HG03558 (cell line): Measurements from ENCODE around the gene SIK2.
"Not testable (repeated sequence)": the region's sequence is repeated elsewhere in the genome, so short reads cannot be mapped to it uniquely, and the experiment has no call there.

ENCODE experiments used
- ATAC-seq: cut with Tn5 transposase; IDR thresholded peaks from one replicate; pipeline ENCODE4 v1.9.1; 2021; ENCODE audit warnings: moderate number of reproducible peaks; ENCODE audit not compliant: unreplicated experiment; ENCODE audit errors: extremely low read depth

SIK2 gene

DNA sequence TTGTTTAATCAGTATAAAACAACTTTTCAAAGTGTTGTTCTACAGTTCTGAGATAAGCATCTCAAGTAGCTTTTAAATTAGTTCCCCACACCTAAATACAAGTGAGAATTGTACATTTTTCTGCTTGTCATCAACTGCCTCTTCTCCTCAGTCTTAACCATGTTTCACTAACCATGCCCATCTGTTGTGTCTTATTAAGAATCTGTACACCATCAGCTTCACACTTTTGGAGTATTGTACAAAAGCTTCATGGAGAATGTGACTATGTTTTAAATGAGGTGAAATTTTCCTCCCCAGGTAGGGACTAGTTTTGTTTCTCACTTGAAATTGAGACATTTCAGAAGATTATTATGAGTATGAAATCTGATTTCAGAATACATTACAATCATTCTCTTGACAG is 52.4 kb downstream of the SIK2 start:
- ATAC-seq, result no peak

DNA sequence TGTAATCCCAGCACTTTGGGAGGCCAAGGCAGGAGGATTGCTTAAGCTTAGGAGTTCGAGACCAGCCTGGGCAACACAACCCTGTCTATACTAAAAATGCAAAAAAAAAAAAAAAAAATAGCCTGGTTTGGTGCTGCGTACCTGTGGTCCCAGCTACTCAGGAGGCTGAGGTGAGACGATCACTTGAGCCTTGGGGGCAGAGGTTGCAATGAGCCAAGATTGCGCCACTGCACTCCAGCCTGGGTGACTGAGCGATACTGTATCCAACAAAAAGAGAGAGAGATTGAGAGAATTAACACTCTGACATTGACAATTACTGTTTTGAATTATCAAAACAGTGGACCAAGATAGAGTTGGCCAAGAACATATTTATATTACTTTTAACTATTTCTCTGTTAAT is 53.7 kb downstream of the SIK2 start:
- no peak for ATAC-seq

DNA sequence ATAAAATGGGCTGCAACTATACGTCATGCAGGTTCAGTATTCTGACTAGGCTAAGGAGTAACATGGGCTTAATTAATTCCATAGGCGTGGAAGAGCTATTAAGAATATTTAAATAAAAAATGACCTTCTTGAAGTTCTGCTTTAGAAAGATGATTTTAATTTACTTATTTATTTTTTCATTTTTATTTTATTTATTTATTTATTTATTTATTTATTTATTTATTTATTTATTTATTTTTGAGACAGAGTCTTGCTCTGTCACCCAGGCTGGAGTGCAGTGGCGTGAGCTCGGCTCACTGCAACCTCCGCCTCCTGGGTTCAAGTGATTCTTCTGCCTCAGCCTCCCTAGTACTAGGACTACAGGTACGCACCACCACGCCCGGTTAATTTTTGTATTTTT is 55.7 kb downstream of the SIK2 start:
- ATAC-seq, result not testable (repeated sequence)

DNA sequence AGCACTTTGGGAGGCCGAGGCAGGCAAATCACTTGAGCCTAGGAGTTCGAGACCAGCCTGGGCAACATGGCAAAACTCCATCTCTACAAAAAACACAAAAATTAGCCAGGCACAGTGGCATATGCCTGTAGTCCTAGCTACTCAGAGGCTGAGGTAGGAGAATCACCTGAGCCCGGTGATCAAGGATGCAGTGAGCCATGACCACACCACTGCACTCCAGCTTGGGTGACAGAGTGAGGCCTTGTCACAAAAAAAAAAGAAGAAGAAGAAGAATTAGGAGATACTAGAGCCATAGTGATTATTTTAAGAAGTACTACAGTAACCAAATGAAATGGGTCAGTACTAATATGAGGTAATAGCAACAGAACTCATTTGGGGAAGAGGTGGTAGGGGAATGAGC is 56.2 kb downstream of the SIK2 start:
- not testable (repeated sequence) for ATAC-seq

DNA sequence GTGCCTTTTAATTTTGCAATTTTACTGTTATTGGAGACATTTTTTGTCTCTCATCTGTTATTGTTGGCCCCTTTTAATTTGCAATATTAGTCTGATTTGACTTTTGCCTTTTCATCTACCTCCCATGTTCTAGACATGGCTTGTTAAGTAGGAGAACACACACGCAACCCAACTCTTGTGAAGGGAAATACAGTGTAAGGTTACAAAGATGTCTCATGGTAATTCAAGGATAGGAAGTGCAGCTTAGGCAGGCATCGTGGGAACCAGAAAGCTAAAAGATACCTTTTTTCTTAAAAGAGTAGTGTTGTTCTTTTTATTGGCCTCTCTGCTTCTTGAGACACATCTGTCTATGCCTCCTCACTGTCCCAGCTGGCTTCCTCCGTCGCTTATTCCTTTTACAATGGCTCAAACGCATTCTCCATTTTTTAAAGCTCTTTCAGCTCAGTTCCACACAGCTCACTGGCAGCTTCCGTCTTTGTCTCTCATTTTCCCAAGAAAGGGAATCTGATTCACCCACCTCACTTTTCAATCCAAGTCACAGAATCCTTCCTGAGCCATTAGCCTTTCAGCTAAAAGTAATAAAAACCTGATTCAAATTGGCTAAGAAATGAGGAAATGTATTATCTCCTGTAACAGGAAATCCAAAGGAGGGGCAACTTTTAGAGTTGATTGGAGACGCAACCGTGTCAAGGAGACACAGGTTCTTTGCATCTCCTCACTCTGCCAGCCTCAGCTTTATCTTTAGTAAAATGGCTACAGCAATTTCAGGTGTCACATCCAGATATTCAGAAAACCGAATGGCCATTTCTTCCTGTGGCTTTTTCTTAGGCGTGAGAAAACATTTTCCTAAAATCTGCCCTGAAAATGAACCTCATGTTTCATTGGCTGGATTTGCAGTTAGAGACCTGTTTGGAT is 57.2 kb downstream of the SIK2 start:
- no peak for ATAC-seq

DNA sequence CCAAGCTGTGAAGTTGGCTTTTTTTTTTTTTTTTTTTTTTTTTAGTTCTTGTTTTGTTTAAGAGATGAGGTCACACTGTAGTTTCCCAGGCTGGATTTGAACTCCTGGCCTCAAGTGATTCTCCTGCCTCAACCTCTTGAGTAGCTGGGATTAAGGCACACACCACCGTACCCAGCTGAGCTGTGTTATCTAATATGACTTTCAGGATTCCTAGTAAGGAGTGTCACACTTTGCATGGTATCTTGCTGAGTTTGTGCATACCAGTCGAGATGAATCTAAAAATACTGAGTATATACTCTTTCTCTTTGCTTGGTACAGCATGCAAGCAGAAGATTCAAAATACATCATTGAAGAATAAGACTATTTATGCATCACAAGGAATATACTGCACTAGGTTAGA is 58.6 kb downstream of the SIK2 start:
- no peak for ATAC-seq

DNA sequence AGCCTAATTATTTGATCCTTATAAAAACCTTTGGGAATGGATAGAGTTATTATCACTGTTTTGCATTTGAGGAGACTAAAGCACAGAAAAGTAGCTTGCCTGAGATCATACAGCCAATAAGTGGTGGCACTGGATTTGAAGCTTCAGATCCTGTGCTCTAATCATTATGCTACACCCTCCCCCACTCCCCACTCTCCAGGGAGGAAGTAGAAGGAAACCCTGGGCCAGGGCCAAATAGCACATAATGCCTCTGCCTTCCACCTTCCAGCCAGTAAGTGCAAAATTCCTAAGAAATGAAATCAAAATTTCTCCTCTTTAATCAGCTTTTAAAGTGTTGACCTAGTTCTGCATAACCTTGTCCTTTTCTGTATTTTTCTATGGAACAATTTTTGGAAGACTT is 61.6 kb downstream of the SIK2 start:
- no peak for ATAC-seq

DNA sequence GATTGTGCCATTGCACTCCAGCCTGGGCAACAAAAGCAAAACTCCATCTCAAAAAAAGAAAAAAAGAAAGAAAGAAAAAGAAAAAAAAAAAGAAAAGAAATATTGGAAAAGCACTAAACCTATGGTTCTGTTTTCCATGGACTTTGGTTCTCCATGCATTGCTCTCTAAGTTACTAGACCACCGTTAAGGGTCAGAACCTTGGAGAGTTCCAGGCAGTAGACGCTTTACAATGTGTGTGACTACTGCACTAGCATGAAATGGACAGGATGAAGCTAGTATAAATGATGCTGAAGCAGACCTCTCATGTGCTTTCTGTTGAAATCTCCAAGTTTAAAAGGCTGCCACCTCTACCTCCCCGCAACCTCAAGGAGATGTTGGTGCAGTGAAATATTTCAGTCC is 63.5 kb downstream of the SIK2 start:
- ATAC-seq, result no peak

DNA sequence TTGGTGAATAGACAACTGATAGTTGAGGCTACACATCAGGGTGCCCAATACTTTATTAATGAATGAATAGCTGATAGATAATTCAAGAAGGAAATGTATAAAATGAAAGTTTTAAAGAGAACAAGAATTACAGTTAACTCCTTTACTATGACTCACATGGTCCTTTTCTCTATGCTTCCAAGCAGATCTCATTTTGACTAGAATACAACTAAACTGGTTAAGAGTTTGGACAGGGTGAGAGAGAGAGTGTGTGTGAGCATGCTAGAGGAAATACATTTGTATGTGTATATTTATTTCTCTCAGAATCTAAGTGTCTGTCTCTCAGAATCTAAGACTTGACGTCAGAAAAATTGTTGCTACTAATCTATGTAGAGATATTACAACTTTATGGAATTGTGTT is 66.7 kb downstream of the SIK2 start:
- no peak for ATAC-seq

DNA sequence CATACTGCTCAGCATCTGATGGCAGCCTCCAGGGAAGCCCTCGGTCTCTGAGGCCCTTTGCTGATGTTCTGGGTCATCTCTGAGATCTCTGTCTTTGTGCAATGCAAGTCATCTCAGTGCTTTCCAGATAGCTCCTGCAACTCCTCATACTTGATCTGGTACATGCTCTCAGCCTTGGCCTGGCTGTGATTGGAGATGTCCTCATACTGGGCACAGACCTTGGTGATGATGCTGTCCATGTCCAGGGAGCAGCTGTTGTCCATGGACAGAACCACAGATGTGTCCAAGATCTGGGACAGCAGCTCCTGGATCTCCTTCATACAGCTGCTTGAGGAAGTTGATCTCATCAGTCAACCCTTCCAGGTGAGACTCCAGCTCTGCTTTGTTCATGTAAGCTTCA is 69.1 kb downstream of the SIK2 start:
- no peak for ATAC-seq

DNA sequence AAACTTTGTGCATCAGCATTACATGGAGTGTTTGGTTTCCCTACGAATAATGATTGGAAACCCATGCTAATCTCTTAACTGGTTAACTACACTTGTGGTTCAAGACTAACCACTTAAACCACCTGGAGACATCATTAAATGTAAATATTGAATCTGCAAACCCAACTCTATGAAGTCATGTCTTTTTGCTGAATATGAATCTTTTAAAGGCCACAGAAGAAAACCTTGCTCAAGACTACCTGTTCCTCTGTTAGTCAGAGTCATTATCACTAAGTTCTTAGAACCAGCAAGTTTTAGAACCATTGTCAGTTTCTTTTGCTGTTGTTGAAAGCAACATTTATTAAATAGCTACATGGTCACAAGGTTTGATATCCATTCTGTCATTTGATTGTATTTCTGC is 70.7 kb downstream of the SIK2 start:
- no peak for ATAC-seq

DNA sequence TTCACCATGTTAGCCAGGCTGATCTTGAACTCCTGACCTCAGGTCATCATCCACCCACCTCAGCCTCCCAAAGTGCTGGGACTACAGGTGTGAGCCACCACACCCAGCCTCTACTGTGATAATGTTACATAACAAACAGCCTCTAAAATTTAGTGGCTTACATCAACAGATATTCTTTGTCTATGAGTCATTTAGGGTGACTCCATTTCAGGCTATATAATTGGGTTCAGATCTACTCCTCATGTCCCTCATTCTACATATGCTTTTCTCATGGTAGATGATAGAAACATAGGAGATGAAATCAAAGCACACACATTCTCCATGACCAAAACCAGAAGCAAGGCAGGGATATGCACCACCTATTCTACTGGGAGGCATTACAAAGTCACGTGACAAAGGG is 72.7 kb downstream of the SIK2 start:
- no peak for ATAC-seq

DNA sequence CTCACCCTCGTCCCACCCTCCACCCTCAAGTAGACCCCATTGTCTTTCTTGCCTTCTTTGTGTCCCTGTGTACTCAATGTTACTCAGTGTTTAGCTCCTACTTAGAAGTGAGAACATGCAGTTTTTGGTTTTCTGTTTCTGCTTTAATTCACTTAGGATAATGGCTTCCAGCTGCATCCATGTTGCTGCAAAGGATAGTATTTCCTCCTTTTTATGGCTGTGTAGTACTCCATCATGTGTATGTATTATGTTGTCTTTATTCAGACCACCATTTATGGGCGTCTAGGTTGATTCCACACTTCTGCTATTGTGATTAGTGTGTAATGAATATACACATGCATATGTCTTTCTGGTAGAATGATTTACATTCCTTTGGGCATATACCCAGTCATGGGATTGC is 73.6 kb downstream of the SIK2 start:
- ATAC-seq, result no peak

DNA sequence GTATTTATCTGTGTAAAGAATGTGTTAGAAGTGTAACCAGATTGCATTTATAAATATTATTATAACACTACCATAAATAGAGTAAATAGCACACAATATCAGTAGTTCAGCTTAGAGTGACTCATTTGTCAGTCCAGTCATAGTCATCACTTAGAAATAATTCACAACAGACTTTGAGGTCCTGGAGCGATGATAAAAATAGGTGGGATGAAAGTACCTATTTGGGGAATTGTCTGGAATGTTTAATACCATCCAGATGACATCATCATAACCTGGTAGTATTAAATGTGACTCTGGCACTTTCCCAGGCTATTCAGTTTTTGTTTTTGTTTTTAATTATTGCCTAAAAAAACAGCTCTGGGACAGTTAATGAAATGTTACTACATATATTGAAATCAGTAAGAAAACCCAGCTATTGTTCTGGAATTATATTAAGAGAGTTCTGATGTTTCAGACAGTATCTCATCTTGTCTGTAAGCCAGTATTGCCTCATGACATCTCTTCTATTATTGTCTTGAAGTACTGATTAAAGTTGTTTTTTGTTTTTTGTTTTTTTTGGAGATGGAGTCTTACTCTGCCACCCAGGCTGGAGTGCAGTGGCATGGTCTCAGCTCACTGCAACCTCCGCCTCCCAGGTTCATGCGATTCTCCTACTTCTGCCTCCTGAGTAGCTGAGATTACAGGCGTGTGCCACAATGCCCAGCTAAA is 74.8 kb downstream of the SIK2 start:
- no peak for ATAC-seq

DNA sequence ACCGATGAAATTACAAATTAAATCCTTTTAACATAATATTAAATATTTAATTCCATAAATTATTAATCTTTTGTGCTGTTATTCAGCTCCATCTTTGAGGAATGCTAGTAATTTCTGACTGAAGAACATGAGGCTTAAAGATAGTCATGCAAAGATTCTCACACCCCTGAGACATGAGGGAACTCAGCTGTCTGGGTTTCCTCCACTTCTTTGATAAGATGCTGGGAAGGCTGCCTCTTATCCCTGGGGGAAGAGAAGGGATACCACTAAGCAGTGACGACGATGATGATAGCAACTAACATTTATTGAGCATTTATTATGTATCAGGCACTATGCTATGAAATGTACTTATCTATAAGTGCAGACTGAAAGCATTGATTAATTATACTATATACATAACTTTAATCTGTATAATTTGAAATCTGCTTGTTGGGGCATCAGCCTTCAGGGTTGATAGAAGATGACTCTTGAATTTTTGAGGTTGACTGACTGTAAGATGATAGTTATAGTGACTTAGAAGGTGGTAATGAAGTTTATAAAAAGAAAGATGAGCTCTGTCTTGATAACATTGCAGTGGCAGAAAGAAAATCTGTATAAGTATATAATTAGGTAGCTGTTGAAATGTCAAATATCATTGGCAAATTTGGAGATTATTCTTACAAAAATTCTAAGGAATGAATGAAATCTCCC is 78.4 kb downstream of the SIK2 start:
- ATAC-seq, result no peak

DNA sequence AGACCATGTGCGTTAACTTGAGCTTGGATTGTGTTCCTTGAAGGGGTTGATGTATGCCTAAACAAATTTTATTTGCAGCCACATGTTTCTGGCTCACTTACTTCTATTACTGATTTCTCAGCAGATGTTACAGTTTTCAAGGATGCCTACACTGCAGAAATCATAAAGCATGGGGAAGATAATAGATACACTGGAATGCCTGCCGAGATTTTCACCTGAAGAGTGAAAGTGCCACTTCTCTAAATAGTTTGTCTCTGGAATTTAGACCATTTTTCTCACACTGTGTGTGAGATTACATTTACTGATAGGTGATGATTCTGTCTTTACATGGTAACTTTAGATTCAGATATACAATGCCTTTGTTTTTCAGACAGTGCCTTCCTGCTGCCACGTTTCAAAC is 81.6 kb downstream of the SIK2 start:
- ATAC-seq, result no peak

DNA sequence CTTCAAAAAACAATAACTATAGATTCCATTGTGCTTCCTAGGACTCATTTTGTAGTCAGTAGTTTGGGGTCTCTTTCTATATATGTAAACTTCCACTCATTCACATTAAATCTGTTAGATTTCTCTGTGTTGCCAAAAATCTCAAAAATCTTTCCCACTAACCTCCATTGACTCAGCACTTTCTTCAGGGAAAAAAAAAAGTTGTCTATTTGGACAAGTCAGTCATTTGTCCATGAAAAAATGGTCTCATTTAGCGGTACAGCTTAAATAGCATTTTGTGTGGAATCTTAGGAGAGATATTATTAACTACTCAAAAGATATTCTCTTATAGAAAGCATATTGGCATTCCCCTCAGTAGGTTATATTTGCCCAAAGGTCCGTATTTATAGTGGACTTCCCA is 82.0 kb downstream of the SIK2 start:
- no peak for ATAC-seq

DNA sequence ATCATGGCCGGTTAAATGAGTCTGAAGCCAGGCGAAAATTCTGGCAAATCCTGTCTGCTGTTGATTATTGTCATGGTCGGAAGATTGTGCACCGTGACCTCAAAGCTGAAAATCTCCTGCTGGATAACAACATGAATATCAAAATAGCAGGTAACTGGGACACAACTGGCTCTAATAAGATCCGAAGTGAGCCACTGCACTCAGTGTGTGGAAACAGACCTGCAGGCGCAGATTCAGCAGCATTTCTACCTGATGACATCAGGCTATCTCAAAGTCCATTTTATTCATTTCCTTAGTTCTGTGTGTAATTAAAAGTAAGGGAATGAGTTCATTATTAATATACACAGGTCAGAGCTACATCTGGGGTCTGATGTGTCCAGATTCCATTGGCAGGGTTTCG is 85.8 kb downstream of the SIK2 start:
- no peak for ATAC-seq

DNA sequence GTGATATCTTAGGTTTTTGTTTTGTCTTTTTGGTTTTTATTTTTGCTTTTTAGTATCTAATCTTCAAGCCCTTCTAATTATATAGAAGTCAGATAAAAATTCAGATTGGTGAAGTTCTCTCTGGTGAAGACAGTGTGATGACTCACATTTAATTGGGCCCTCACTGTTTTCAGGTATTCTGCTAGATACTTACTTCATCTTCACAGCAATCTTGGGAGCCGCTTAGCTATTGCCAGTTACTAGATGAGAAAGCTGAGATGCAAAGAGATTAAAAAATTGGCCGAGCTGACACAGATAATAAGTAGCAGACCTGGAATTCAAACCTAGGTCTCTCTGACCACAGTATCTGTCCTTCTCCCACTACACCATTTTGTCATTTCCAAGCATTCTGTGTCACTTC is 88.9 kb downstream of the SIK2 start:
- ATAC-seq, result no peak

DNA sequence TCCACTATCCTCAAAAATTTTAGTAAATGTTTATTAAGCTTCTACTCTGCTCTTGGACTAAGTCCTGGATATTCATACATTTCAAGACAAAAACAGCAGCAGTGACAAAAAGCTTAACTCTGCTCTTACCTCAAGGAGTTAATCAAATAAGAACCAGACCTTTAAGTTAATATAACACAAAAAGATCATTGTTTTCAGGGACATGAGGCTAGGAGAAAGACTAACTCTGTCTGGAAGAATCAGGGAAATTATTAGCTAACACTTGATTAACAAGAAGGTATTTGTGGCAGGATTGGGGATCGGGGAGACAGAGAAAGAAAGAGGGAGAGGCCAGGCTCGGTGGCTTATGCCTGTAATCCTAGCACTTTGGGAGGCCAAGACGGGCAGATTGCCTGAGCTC is 89.5 kb downstream of the SIK2 start:
- ATAC-seq, result no peak

DNA sequence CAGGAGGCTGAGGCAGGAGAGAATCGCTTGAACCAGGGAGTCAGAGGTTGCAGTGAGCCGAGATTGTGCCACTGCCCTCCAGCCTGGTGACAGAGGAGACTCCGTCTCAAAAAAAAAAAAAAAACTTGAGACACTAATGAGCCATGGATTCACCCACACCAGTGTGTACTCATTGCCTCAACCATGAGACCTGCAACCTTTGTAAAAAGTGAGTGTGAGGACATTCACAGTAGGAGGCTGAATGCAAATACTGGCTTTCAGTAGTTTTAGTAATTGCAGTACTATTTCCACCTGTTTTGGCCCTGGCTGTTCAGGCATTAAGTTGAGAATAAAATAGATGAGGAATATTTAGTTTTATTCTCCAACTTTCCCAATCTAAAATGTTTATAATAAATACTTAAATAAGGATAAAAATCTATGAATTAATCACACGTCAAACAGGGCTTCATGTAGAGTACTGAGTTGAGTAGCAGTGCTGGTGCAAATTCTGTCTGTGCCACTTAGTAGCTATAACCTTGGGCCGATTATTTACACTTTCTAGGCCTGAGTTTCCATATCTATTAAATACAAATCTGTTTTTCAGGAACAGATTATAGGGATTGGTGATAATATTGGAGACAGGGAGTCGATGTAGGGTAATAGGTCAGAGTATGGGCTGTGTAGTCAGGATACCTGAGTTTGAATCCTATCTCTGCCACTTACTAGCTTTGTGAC is 91.1 kb downstream of the SIK2 start:
- no peak for ATAC-seq
